Stimulated activated CD8-positive, alpha-beta memory T cell treated with anti-CD3 and anti-CD28 coated beads, Interleukin-4, amount 100 ng/mL, for 4 hours (primary cell): ENCODE measurements around the gene KIFAP3.

Source experiments
- DNase-seq, 2 donors: peaks; one replicate each; pipeline ENCODE4 v3.0.0-alpha.2; 2020; ENCODE audit warnings: low read depth in 2 of 2, low spot score in 1 of 2

The KIFAP3 gene

DNA sequence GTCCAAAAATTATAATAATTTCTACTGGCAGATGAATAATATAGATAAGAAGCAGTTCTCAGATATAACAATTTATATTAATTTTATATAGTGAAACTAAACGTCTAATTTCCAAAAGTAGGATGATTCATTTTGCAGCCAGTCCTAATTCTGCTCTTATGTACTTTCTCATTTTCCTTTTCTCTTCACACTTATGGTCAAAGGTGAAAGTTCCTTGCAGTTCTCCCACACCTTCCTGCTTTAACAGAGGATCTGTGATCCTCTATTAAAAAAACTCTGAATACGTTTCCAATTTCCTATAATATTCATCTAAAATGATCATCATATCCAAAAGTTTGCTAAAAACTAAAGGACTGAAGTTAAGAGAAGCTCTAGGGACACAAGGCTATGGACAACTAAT lies 78.5 kb downstream of the KIFAP3 start:
- no peak for DNase-seq

DNA sequence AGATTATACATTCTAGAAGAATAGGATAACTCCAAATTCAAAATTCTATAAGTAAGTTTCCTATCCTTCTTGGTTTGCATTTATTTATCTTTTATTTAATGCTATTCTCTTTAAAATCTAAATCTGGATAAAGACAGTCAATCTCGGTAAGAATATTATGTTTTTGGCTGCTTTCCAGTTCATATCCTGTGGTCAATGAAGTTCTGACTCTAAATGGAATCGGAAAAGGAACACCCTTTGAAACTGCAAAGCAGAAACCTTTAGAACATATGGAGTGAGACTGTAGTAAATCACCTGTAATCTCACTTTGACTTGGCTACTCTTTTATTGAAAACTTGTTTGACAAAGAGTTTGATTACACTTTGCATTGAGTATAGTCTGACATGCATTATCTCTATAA lies 85.2 kb downstream of the KIFAP3 start:
- no peak for DNase-seq

DNA sequence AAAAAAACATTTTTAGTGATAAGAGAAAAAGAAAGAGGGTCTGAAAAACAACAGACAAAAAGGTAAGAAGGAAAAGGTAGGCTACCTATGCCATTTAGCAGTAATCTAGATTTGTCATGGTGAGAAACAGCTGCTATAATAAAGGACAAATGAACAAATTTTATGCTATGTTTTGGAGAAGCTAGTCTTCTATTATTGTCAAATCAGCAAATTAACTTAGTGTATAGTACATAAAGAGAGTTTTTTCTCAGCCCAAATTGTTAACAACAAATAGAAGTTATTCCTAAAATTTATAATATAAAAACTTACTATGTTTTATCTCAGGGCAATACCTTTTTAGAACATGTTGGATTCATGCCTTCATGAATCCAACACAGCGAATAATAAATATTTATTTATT lies 88.7 kb downstream of the KIFAP3 start:
- DNase-seq: no peak

DNA sequence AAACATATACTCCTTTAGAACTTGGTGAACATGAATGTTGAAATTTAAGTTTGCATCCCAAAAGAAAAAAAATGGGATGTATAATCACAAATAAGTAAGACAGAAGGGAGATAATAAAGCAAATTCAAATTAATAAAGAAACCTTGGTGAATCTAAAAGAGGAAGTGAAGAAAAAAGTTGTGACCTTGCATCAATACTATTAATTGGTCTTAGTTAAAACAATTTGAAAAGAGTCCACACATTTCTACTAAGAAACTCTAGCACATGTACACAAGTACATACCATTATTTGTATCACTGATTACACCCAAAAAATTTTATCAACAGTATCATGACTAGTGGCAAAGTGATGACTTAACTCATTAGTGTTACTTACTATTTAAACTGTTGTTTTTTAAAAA lies 100.4 kb downstream of the KIFAP3 start:
- DNase-seq: no peak

DNA sequence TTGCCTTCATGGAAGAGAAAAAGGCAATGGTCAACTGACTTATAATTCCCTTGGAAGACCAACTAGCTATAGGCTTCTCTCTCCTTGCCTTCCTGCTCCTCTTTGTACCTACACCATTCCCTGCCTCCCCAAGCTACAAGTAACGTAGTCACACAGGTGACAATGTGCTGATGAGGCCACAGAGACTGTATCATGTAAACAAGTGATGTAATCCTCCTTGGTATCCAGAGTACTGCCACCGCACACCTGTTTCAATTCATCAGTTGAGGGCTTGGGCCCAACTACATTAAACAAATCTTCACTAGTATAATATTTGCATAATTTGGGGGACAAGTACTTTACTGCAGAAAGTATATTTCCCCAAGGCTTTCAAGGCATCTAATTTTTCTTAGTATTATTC lies 104.4 kb downstream of the KIFAP3 start:
- no peak for DNase-seq

DNA sequence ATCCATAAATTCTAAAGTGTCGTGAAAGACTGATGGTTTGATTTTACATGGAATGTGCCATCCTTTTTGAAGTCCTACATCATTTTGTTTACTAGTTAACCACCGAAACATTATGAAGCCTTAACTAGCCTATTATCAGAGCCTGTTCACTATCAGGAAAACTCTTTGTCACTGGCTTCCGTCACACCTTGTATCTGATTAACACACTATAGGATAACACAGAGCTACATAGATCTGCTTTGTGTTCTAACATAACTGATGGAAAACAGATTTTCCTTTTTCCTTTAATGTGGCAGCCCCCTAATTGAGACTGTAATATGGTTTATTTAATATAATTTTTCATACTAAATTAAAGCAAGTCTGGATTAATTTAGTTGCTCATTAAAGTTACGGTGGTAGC lies 106.3 kb downstream of the KIFAP3 start:
- DNase-seq: no peak

DNA sequence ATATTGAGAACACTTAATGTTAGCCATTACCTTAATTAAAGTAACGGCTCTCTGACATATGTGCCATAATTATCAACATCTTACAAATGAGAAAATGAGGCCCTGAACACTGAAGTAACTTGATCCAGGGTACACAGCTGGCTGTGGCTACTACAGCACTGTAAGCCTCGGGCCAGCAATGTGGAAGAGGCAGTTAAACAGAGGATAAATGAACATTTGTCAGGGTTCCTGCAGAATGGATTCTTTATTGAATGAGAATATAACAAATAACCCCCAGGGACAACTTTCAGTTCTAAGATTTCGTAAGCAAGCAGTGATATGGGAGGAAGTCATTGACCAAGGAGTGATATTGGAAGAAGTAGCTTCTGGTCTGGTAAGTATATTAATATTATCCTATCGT lies 110.3 kb downstream of the KIFAP3 start:
- no peak for DNase-seq

DNA sequence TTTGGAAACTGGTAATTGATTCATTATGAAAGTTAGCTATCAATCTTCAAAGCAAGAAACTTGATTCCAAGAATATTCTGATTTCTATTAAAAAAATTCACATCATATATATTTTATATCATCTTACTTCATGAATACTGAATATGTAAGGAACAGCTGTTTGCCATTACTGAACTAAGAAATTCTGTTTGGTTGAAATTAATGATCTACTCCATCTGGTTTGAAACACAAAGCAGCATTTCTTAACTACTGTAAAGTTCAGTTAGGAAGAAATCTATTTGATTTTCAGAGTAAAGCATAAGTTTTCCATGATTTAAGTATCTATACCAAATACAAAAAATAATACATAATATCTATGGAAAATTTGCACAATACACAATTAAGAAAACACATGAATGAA lies 114.8 kb downstream of the KIFAP3 start:
- DNase-seq: no peak

DNA sequence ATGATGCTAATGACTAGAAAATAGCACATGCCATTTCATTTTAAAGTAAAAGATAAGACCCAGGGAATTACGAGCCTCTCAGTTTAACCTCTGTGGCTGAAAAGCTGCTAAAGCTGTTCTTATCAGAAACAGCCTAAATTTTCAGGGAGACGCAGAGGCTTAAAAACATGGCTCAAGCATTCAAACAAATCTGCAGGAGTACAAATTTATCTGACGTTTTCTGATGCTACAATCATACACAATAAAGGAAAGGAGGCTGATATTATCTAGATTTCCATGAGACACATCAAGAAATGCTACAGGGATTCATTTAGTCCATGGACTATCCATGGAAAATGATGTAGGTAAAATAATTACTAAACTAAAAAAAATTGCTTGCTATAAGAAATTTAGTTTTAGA lies 115.5 kb downstream of the KIFAP3 start:
- no peak for DNase-seq

DNA sequence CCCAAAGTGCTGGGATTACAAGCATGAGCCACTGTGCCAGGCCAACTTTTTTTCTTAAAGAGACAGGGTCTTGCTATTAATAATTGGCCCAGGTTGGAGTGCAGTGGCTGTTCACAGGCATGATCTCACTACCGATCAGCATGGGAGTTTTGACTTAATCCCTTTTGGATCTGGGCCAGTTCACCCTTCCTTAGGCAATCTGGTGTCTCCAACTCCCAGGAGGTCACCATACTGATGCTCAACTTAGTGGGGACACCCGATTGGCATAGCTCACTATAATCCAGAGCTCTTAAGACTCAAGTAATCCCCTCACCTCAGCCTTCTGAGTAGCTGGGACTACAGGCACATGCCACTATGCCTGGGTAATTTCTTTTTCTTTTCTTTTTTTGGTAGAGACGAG lies 116.6 kb downstream of the KIFAP3 start:
- DNase-seq: no peak

DNA sequence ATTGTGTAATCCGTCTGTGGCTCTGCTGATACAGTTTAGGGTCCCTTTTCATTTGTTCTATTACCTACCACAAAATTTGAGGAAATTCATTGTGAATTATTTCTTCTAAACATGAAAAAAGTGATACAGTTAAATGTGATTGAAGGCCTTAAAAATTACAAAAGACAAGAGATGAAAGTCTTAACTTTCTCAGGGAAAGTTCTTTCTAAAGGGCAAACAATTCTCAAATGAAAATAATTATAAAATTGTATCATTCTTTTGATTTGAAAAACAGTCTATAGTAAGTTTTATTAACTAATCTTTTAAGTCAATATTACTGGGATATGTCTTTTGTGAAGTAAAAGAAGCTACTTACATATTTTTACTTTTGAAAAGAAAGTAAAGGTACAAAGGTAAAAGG lies 123.4 kb downstream of the KIFAP3 start:
- no peak for DNase-seq

DNA sequence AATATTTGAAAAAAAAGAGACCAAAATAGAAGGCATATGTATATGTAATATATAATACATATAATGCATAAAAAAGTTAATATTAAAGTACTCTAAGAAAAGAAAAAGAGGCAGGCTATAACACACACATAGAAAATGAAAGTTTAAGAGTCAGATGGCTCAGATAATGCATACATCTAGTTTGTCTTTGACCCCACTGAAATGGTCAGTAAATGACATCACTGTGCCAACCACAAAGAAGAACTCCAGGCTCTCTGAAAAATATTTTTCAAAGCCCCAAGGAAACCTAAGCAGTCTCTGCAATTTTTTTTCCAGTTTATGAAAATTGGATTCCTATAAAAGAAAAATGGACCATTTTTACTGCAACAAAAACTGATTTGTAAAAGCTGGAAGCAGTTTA lies 125.4 kb downstream of the KIFAP3 start:
- no peak for DNase-seq

DNA sequence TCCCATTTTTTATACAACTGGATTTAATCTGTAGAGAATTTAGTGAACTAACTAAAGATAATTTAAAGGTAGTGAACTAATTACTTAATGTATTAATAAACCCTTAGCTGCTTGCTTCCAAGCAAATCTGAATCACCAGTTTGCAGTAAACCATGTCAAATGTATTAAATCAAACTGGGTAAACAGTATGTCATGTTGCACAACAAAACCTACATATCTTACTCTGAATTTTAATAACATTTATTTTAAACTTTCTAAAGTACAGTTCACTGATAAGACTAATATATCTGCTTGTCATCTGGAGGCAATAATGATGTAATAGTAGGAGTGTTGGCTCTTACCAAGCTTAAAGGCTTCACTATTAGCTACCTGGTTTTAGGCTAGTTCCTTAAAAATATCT lies 128.3 kb downstream of the KIFAP3 start:
- no peak for DNase-seq

DNA sequence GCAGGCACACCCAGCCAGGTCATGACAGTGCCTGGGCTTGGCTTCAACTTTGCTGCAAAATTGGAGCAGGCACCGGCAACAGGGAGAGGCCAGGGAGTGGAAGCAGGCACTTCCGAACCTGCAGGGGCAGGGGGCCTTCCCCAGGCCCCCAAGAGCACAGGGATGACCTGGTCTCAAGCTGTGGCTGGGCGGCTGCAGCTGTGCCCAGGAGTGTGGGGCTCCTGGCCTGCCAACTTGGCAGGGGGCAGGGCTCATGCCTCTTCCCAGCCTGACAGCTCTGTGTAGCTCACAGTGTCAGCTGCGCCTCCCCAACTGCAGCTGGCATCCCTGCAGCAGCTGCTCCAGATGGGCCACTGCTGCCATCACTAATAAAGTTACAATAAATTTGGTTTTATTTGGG lies 129.3 kb downstream of the KIFAP3 start:
- DNase-seq: no peak

DNA sequence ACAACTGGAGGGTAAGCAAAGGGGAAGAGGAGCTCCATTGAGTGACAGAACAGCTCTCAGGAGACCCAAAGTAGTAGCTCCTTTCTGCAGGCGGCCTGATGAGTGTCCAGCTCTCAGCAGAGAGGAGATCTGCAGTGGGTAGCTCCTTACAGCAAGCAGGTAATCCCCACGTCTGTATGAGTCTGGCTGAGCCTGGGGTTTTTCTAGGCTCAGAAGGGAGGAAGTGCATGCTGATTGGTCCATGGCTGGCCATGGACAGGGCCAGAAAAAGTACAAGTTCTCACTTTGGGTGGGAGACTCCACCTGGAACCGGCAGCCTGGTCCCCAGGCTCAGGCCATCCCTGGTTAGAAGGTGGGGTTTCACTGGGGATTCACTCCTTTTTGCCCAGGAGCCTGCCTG lies 129.9 kb downstream of the KIFAP3 start:
- no peak for DNase-seq

DNA sequence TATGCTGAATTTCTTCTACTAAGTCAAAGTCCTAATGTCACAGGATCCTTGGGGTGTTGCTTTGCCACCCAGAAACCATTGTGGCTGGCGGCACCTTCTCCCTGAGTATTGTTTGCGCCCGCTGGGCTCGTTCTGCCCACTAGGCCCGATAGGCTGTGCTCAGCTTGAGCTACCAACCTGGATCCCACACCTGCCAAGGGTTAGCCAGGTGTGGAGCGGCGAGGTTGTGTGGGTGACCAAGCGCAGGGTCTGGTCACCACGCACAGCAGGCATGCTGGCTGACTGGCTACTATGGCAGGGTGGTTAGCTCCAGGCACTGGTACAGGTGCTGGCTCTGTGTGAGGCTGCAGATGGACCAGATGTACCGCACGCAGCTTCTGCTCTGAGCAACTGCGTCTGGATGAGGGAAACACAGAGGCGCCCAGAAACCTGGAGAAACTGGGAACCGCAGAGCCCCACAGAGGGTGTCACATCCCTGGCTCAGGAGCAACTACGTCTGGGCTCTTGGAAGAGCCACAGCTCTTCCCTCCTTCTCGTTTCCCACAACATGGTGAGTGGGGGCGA lies 130.4 kb downstream of the KIFAP3 start:
- DNase-seq: no peak

DNA sequence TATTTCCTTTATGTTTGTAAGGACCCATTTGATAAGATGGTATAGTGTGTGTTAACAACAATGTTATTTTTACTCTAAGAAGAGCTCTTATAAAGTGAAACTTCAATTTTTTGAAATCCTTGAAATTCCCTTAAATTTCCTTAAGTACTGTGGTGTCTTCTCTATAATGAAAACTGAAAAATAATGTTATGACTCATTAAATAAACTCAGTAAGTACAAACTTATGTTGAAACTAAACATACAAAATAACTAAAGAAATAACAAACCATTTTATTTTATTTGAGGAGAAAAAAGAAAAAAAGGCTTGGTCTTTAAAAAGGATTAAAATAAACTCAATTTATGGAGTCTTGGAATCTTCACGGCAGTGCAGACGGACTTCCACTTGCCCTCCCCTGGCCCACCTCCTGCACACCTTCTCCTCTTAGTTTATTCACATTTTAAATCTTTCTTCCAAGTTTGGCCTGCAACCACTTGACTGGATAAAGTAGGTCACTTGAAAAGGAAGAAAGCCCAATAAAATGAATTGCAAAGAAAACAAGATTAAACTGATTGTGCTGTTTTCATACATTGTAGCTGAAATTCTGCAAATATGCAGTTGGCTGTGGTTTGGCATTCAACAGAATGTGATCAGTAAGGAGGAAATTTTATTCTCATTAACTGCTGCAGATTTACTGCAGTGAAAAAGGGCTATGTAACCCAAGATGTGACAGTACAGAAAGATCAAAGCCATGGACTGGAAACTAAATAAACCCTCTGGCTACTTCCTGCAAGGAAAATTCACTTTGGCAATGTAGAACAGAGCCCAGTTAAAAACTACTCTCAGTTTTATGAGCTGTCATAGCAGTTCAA lies 132.3 kb downstream of the KIFAP3 start:
- no peak for DNase-seq

DNA sequence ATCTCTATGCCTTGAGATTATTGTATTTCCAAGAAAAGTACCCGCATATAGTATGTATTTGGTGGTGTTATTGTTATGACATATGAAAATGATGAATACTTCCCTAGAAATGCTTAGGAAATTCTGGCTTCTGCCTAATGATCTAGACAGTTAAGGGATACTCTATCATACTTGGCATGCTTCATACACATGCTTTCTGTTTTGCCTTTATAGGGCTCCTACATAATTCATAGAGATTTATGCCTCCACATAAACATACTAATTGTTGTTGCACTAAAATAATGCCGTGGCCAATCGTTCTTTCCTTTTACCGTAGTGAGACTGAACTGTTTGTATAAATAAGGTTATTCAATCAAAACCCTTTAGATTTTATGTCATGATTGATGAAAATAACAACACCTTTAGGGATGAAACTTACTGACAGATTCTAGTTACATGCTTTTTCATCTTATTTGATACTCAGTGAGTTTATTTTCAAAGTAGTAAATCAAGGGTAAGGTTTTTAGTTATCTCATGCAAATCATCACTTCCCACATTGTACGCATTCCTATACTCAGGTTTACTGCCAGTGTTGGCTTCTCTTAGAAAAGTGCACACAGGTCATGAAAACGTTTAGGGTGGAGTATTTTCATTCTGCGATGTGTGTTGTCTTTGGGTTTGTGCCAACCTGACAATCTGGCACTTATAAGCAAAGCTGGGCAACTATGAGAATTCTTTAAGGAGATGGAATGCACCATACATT lies 140.3 kb downstream of the KIFAP3 start:
- DNase-seq: no peak

DNA sequence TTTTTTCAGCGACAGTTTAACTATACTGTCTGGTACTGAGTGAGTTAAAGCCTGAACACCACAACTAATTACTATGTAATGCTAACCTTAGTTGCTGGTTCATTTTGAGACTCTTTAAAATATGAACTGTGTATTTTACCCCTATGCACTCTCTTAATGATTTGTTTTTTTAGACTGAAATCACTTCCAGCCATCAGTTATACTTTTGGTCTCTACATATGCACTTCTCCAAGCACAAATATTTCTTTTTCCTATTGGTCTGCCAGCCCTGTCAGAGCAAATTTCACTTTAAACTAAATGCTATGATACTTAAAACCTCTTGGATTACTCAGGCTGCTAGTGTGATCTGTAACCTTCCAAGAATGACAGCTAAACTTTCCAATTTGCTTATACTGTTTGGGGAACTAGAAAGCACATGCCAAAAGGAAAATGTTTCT lies 142.7 kb downstream of the KIFAP3 start:
- no peak for DNase-seq

DNA sequence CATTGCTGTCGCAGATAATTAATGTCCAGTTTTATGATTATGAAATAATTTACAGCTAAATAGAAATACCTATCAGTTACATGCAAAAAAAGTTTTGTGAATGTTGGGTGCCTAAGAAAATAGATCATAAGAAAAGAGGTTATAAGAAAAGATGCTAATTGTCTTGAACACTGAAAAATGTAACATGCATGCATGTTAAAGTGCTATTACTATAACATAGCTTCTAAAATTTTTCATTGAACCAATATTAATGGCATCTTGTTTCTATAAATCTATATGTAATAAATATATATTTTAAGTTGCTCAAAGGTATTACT lies 145.3 kb downstream of the KIFAP3 start:
- DNase-seq: no peak

DNA sequence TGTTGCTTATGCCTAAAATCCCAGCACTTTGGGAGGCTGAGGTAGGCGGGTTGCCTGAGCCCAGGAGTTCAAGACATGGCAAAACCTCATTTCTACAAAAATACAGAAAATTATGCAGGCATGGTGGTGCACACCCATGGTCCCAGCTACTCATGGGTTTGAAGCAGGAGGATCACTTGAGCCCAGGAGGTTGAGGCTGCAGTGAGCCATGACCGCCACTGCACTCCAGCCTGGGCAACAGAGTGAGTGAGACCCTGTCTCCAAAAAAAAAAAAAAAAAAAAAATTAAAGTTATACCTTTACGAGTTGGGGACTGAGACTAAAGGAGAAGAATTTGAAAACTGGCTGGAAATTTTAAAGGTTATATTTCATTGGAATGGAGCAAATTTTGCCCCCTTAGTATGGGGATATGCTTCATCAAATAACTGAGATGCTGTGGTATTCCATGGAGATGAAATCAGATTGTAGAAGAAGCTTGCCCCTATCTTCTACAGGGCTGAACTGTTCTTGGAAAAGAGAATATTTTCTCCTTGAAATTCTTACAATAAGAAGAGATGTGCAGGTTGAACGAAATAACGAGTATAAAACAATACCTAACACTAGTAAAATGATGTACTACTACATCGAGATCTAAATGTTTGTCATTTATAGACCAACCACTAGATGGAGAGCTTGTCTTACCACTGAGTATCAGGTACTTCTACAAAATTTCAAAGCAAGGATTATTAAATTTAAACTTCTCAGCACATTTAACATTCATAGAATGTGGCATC lies 145.9 kb downstream of the KIFAP3 start:
- DNase-seq: no peak
